Measurements from ENCODE around the gene JDP2. TPM values are rescaled to one million over a fixed set of nuclear protein-coding genes. Genes with fewer than 3 reads are reported as not detected.

JDP2 gene
- total RNA-seq, 1 experiment from 2014 or later = 22.8 TPM

- Histone ChIP-seq H2AK5ac (ENCODE audit: insufficient read length, low read length) (no peak overlapping the region), H3K9me3 (ENCODE audit: control insufficient read depth, low read depth, low read length) (no peaks in the 10 kb centered on the region), H4K91ac (ENCODE audit: insufficient read length, low read depth, low read length) (no peak overlapping the region), H3K79me1 (ENCODE audit: insufficient read depth, low read depth, low read length, poor library complexity, severe bottlenecking) (no peaks in the 10 kb centered on the region), H3T11ph (ENCODE audit: low read length) (no peak overlapping the region), H4K20me1 (ENCODE audit: control insufficient read depth, insufficient read depth, insufficient read length) (no peaks in the 10 kb centered on the region), H2BK20ac (ENCODE audit: low read depth, low read length, poor library complexity, severe bottlenecking) (no peak overlapping the region), H4K5ac (ENCODE audit: insufficient read length, low read depth, low read length) (no peak overlapping the region), H2BK15ac (ENCODE audit: low read depth, low read length) (no peak overlapping the region), H3K18ac (ENCODE audit: insufficient read length, low read depth, low read length) (no peak overlapping the region), H3K79me2 (ENCODE audit: insufficient read depth, low read length) (no peaks in the 10 kb centered on the region), H3K4me2 (ENCODE audit: insufficient read depth, insufficient read length, low read length) (no peak overlapping the region), H3K27ac (ENCODE audit: insufficient read length, low read depth, low read length) (no peak overlapping the region), H3K14ac (ENCODE audit: insufficient read depth, low read length) (no peak overlapping the region), H4K8ac (replicated peaks; ENCODE audit: insufficient read length, low read depth, low read length) (no peak overlapping the region), H3K4ac (ENCODE audit: low read depth, low read length) (no peak overlapping the region), H3K23me2 (ENCODE audit: insufficient read length, low read depth, low read length, poor library complexity, severe bottlenecking) (no peaks in the 10 kb centered on the region), H3K23ac (ENCODE audit: insufficient read length, low read depth, low read length) (no peak overlapping the region), H2AFZ (ENCODE audit: low read length) (no peak overlapping the region), H3K56ac (ENCODE audit: insufficient read length, low read depth, low read length) (no peak overlapping the region), H2BK120ac (ENCODE audit: low read depth, low read length, poor library complexity, severe bottlenecking) (no peak overlapping the region), H3K27me3 (ENCODE audit: insufficient read depth, low read length) (no peaks in the 10 kb centered on the region), H3K4me1 (ENCODE audit: insufficient read depth, low read length) (peaks cover 2% of the 10 kb centered on the region; the same call in 1 of the 2 replicates), H2BK5ac (ENCODE audit: insufficient read length, low read length) (no peak overlapping the region), H3K9ac (ENCODE audit: extremely low read depth, insufficient read length, low read length) (no peak overlapping the region), H2BK12ac (ENCODE audit: insufficient read length, low read depth, low read length) (no peak overlapping the region)
- Mint-ChIP-seq H3K9me3 (peaks cover 4% of the 10 kb centered on the region in 2 experiments; a peak in 3 of 5 replicates), H3K27ac (no peak overlapping the region; a peak in 1 of 7 replicates), H3K4me1 (peaks cover 7 to 10% of the 10 kb centered on the region in 2 experiments), H3K36me3 (ENCODE audit: insufficient read depth in 1 of 3, low read depth in 3 of 3) (peaks cover 0 to 6% (median 3%) of the 10 kb centered on the region in 3 experiments; a peak in 3 of 7 replicates), H3K4me3 (no peak overlapping the region), H3K27me3 (ENCODE audit: low read depth) (peaks cover 4% of the 10 kb centered on the region)
- no peak for TF ChIP-seq CTCF (conservative IDR thresholded peaks at IDR 0.05)
- DNase-seq = no peak
- no CpG with 5 or more reads among the region's 9 CpGs for WGBS (ENCODE audit: extremely low coverage, insufficient read length, low lambda C conversion rate)
Measured at GRCh38 chr14:75393794-75394193, 34.0 kb upstream of the JDP2 start.
